ENCODE results near the gene RNF145.

GRCh38 chr5:159214486-159215271 lies 5.3 kb upstream of the RNF145 start:
- no peak for TF ChIP-seq POLR2A (IDR thresholded peaks at IDR 0.05)
- TF ChIP-seq CTCF (IDR thresholded peaks at IDR 0.05), result no peak
- TF ChIP-seq EP300 (IDR thresholded peaks at IDR 0.05), result no peak
- no peak for TF ChIP-seq POLR2AphosphoS5 (IDR thresholded peaks at IDR 0.05)
